ENCODE measurements around the gene ANXA10. TPM values are rescaled to one million over a fixed set of nuclear protein-coding genes. Genes with fewer than 3 reads are reported as not detected.

Gene ANXA10
- total and polyA plus RNA-seq, 2 of the 4 experiments (the other 2 are of a cell fraction) = 0.44 to 0.72 TPM

- no peaks in the 10 kb centered on the region for H3K9me1 ChIP-seq (ENCODE audit: insufficient read depth, low read length)
- in situ Hi-C loops (cut with MboI; ENCODE audit: low sequenced_read_pairs) (loop anchor here (10.0 to 25.0 kb wide), 4 partner anchors 328 to 1303 kb away; no protein-coding TSS in a partner anchor), intact Hi-C loops (cut with micrococcal nuclease) (loop anchor here (2.0 to 10.0 kb wide), 10 partner anchors 133 to 1081 kb away; partner anchors contain the start of genes DDX60 and DDX60L), dilution Hi-C loops (cut with HindIII; ENCODE audit: low sequenced_read_pairs, unreplicated experiment) (no loop called here)
- ATAC-seq (ENCODE audit: low read depth) (peak; percentile 61), DNase-seq (peak; percentile 59)
- H3K79me1 ChIP-seq (ENCODE audit: low read depth in 1 of 2, low read length in 2 of 2) = no peaks in the 10 kb centered on the region
- H3K14ac ChIP-seq (replicated peaks; ENCODE audit: low read depth, low read length) = no peak overlapping the region
- no peak overlapping the region for H4K8ac ChIP-seq (ENCODE audit: low read depth in 2 of 2, low read length in 2 of 2)
- no peak overlapping the region for H2BK120ac ChIP-seq (ENCODE audit: low read depth, low read length)
- H3K4me3 ChIP-seq (ENCODE audit: insufficient read depth, low read depth, low read length) = no peak overlapping the region
- no peak overlapping the region for H3K9ac ChIP-seq (ENCODE audit: low read depth, low read length)
- no peak overlapping the region for H2BK20ac ChIP-seq (ENCODE audit: low read depth, low read length)
- no peaks in the 10 kb centered on the region for H4K20me1 ChIP-seq (ENCODE audit: insufficient read depth, low read length)
- no peak overlapping the region for H4K5ac ChIP-seq (ENCODE audit: low read depth, low read length)
- TF ChIP-seq CTCF (conservative IDR thresholded peaks at IDR 0.05; ENCODE audit: low read depth, low read length) (peak; percentile 66), SMC3 (IDR thresholded peaks at IDR 0.05; ENCODE audit: low read depth, low read length) (peak; percentile 62), RAD21 (IDR thresholded peaks at IDR 0.05; ENCODE audit: low read length) (peak; percentile 80), USF2 (IDR thresholded peaks at IDR 0.05; ENCODE audit: low read depth, low read length) (no peak)
- H3K4me1 ChIP-seq (ENCODE audit: control insufficient read depth, insufficient read depth, low read length) = no peaks in the 10 kb centered on the region
- H3K36me3 ChIP-seq (ENCODE audit: control insufficient read depth, insufficient read depth, low read length) = no peaks in the 10 kb centered on the region
- no peak overlapping the region for H3K18ac ChIP-seq (ENCODE audit: low read depth, low read length)
- no peak overlapping the region for H2AK5ac ChIP-seq (ENCODE audit: low read depth, low read length)
- no peak overlapping the region for H3K27ac ChIP-seq (ENCODE audit: insufficient read depth, low read length)
- H3K9me3 ChIP-seq (ENCODE audit: control insufficient read depth, insufficient read depth, low read length) = no peaks in the 10 kb centered on the region
- H3K27me3 ChIP-seq (ENCODE audit: control insufficient read depth, insufficient read depth, low read length) = no peaks in the 10 kb centered on the region
- no peak overlapping the region for H2BK15ac ChIP-seq (ENCODE audit: low read depth, low read length)
- no peak overlapping the region for H3K4ac ChIP-seq (ENCODE audit: low read depth, low read length)
- no TSS peak for BruUV-seq (replicated peaks)
- H4K91ac ChIP-seq (ENCODE audit: insufficient read depth, low read depth, low read length) = no peak overlapping the region
- no peak overlapping the region for H2BK5ac ChIP-seq (ENCODE audit: low read depth, low read length, poor library complexity, severe bottlenecking)
- H3K4me2 ChIP-seq (ENCODE audit: low read depth, low read length) = no peak overlapping the region
- H3K56ac ChIP-seq (ENCODE audit: extremely low read depth, insufficient read depth, low read length) = no peak overlapping the region
- H2AFZ ChIP-seq (replicated peaks; ENCODE audit: low read length, poor library complexity) = no peak overlapping the region
- ChIA-PET POLR2A (ENCODE audit: unreplicated experiment) (no interaction called here), CTCF (no interaction called here)
- H3K23ac ChIP-seq (ENCODE audit: low read depth, low read length) = no peak overlapping the region
- H2AK9ac ChIP-seq (replicated peaks; ENCODE audit: low read depth, low read length, poor library complexity) = no peak overlapping the region
- WGBS, 2 experiments (ENCODE audit: extremely low coverage in 2 of 2, insufficient read length in 1 of 2) = no CpG with 5 or more reads among the region's 6 CpGs
These were observed 91.6 kb downstream of the ANXA10 start for GRCh38 chr4:168183717-168184571.
